Subcutaneous abdominal adipose tissue (tissue), 5 donors: Measurements from ENCODE around the gene HARBI1.

Experiments
- H3K27ac ChIP-seq: one replicate; pipeline ENCODE4 v1.7.0; 2013; ENCODE audit warnings: low read depth, mild to moderate bottlenecking, inconsistent platforms, low read length, moderate library complexity
- H3K27me3 ChIP-seq, 5 donors: one replicate each; pipeline ENCODE4 v1.7.0; 2013; ENCODE audit warnings: low read length in 5 of 5, inconsistent platforms in 1 of 5; ENCODE audit not compliant: control insufficient read depth in 5 of 5, insufficient read depth in 4 of 5
- H3K36me3 ChIP-seq, 5 donors: one replicate each; pipeline ENCODE4 v1.7.0; 2013; ENCODE audit warnings: low read length in 5 of 5; ENCODE audit not compliant: control insufficient read depth in 5 of 5, insufficient read depth in 5 of 5
- H3K4me1 ChIP-seq, 5 donors: one replicate each; pipeline ENCODE4 v1.7.0; 2013; ENCODE audit warnings: low read length in 5 of 5, mild to moderate bottlenecking in 3 of 5, moderate library complexity in 1 of 5; ENCODE audit not compliant: control insufficient read depth in 5 of 5, insufficient read depth in 5 of 5
- H3K4me3 ChIP-seq, 5 donors: one replicate each; pipeline ENCODE4 v1.7.0; 2013; ENCODE audit warnings: low read length in 5 of 5, low read depth in 1 of 5
- H3K9ac ChIP-seq, 5 donors: one replicate each; pipeline ENCODE4 v1.7.0; 2013; ENCODE audit warnings: low read length in 5 of 5, mild to moderate bottlenecking in 4 of 5, moderate library complexity in 3 of 5
- H3K9me3 ChIP-seq, 5 donors: one replicate each; pipeline ENCODE4 v1.7.0; 2013; ENCODE audit warnings: low read length in 5 of 5; ENCODE audit not compliant: control insufficient read depth in 5 of 5
- donor health status: healthy.
- donor health status: healthy.
- donor health status: healthy.
- donor health status: healthy.
- donor health status: healthy.

The HARBI1 gene

DNA sequence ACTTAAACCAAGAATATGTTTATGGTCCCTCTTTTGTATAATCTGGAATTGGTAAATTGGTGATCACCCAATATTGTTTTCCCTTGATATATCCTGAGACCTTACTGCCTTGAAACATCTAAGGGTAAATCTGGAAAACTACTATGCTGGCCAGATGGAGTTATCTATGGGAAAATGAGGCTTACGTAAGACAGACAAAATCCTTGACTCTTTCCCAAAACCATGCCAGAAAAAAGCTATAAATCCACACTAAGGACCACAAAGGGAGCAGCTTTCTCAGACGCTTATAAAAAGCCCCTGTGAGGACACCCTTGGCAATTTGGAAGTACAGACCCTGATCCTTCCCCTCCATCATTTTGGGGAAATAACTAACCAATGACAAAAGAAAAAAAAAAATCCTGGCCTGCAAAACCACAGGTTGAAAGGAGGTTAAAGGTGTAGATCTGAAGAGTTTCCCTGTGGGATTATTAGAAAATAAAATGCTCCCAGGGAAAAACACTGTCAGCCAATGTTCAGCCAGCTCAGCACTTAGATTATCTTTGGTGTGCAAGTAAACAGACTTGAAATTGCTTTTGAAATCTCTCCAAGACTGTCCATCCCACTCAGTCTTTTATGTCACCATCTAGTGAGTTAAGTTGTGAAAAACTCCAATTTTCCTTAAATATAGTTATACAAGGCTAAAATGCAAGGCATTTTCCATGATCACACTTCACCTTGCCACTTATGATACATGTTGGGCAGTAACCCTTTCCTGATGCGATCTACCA, 16.6 kb downstream of the HARBI1 start:
- Histone ChIP-seq H3K4me1 (peaks cover 0 to 15% (median 6%) of the 10 kb centered on the region in 5 donors), H3K9me3 (no peaks in the 10 kb centered on the region), H3K36me3 (peaks cover 3 to 7% (median 6%) of the 10 kb centered on the region in 5 donors), H3K9ac (no peak overlapping the region), H3K27me3 (no peaks in the 10 kb centered on the region), H3K4me3 (no peak overlapping the region), H3K27ac (peak overlapping the region; percentile 39)

DNA sequence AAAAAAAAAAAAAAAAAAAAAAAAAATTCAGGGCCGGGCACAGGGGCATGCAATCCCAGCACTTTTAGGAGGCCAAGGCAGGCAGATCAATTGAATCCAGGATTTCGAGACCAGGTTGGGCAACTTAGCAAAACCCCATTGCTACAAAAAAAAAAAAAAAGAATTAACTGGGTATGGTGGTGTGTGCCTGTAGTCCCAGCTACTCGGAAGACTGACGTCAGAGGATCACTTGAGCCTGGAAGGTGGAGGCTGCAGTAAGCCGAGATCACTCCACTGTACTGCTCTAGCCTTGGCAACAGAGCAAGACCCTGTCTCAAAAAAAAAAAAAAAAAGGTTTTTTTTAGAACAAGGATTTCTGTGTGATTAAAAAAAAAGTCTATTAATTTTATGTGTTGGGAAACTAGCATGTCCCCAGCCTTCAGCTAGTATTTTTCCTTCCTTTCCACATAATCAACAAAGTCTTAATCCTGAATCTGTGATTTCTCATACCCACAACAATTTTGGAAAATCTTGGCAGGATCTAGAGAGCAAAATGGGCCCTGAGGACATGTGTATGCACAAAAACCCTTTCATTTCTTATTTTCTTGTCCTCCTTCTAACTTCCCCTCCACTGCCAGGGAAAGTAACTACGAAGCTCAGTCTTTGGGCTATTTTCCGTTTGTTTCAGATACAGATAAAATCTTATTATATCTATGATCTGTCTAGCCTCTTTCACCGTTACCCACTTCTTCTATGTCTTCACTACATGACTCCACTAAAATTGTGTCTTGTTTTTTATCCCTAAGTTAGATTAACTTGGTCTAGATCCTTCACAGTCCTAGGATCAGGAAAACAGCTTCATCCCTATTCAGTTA, 17.5 kb downstream of the HARBI1 start:
- Histone ChIP-seq H3K36me3 (peaks cover 3 to 7% (median 6%) of the 10 kb centered on the region in 5 donors), H3K4me3 (no peak overlapping the region), H3K4me1 (peaks cover 0 to 18% (median 8%) of the 10 kb centered on the region in 5 donors), H3K9ac (peak overlapping the region in 2 of 5 donors; percentile 11 to 40), H3K9me3 (no peaks in the 10 kb centered on the region), H3K27me3 (no peaks in the 10 kb centered on the region), H3K27ac (peak overlapping the region; percentile 39)

DNA sequence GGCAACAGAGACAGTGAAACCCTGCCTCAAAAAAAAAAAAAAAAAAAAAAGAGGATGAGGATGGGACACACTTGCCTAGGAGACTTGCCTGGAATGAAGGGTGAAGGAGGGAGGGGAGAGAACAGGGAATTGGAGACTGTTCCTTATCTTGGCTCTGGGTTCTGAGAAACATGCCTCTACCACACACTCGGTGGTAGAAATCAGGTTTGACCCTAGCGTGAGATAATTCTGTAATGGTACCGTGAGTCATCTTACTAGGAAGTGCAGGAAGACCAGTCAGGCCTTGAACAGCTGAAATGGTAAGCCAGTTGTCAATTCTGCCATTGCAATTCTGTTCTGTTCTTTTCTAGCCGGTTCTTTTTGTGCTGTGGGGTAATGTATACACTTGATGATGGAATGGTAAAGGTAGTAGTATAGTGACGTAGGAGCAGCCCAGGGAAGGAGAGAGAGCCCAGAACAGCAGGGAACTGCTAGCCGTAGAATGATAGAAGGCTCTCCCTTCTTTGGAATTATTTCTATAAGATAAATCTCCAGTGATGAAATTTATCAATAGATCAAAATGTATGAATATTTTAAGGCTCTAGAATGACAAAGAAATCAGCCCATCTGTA, 19.3 kb downstream of the HARBI1 start:
- H3K27ac ChIP-seq, result no peak overlapping the region
- no peaks in the 10 kb centered on the region for H3K9me3 ChIP-seq
- H3K27me3 ChIP-seq, result no peaks in the 10 kb centered on the region

DNA sequence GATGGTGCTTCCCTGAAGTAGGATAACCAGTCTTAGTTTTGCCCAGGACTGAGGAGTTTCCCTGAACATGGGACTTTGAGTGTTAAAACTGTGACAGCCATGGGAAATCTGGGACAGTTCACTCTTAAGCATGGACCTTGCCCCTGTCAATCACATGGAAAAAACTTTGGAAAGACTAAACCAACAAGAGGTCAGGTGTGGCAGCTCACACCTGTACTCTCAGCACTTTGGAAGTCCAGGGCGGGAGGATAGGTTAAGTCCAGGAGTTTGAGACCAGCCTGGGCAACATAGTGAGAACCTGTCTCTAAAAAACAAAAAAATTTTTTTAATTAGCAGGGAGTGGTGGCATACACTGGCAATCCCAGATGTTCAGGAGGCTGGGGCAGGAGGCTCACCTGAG, 19.9 kb downstream of the HARBI1 start:
- H3K27ac ChIP-seq, result no peak overlapping the region
- no peaks in the 10 kb centered on the region for H3K36me3 ChIP-seq
- no peaks in the 10 kb centered on the region for H3K27me3 ChIP-seq
- no peak overlapping the region for H3K4me3 ChIP-seq
- H3K9ac ChIP-seq, result no peak overlapping the region
- H3K9me3 ChIP-seq, result no peaks in the 10 kb centered on the region
- H3K4me1 ChIP-seq, result peaks cover 3 to 36% (median 30%) of the 10 kb centered on the region in 5 donors

More for the DNA sequence above, 19.3 kb downstream of the HARBI1 start:
- Histone ChIP-seq H3K4me3 (no peak overlapping the region), H3K4me1 (peaks cover 3 to 31% (median 24%) of the 10 kb centered on the region in 5 donors), H3K9ac (no peak overlapping the region), H3K36me3 (no peaks in the 10 kb centered on the region)

DNA sequence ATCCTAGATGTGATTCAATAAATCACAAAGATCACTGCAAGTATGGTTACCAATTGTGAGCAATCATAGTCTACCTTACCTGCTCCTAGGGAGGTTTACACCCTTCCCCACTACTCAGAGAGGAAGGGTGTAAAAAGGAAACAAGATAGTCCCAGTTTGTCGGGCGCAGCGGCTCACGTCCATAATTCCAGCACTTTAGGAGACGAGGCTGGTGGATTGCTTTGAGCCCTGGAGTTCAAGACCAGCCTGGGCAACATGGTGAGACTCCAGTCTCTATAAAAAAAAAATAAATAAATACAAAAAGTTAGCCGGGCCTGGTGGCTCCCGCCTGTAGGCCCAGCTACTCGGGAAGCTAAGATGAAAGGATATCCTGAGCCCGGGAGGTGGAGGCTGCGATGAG, 22.2 kb downstream of the HARBI1 start:
- peak overlapping the region; percentile 92 for H3K27ac ChIP-seq
- H3K9ac ChIP-seq, result peak overlapping the region in 2 of 5 donors; percentile 95 to 98
- no peaks in the 10 kb centered on the region for H3K9me3 ChIP-seq
- no peaks in the 10 kb centered on the region for H3K27me3 ChIP-seq
- peaks cover 7 to 44% (median 39%) of the 10 kb centered on the region in 5 donors for H3K4me1 ChIP-seq
- H3K36me3 ChIP-seq, result no peaks in the 10 kb centered on the region
- peak overlapping the region in 2 of 5 donors; percentile 95 to 96 for H3K4me3 ChIP-seq

DNA sequence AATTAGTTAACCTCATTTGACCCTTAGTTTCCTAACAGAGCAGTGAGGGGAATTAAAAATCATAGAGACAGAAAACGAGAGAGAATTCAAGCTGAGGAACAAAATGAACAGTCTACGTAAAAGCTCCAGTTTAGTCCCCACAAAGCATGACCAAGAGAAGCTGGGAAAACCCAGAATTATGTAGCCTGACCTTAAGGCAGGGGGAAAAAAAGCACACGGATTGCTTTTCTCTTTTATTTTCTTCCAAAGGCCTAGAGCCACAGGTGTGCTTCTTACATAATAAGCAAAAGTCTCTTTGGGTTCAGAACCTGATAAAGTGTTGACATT, 22.7 kb downstream of the HARBI1 start:
- no peaks in the 10 kb centered on the region for H3K36me3 ChIP-seq
- peak overlapping the region; percentile 71 to 98 (median 93) for H3K9ac ChIP-seq
- H3K4me1 ChIP-seq, result peaks cover 7 to 40% (median 37%) of the 10 kb centered on the region in 5 donors
- peak overlapping the region; percentile 92 for H3K27ac ChIP-seq
- H3K9me3 ChIP-seq, result no peaks in the 10 kb centered on the region
- H3K4me3 ChIP-seq, result peak overlapping the region; percentile 87 to 96 (median 95)
- H3K27me3 ChIP-seq, result no peaks in the 10 kb centered on the region

DNA sequence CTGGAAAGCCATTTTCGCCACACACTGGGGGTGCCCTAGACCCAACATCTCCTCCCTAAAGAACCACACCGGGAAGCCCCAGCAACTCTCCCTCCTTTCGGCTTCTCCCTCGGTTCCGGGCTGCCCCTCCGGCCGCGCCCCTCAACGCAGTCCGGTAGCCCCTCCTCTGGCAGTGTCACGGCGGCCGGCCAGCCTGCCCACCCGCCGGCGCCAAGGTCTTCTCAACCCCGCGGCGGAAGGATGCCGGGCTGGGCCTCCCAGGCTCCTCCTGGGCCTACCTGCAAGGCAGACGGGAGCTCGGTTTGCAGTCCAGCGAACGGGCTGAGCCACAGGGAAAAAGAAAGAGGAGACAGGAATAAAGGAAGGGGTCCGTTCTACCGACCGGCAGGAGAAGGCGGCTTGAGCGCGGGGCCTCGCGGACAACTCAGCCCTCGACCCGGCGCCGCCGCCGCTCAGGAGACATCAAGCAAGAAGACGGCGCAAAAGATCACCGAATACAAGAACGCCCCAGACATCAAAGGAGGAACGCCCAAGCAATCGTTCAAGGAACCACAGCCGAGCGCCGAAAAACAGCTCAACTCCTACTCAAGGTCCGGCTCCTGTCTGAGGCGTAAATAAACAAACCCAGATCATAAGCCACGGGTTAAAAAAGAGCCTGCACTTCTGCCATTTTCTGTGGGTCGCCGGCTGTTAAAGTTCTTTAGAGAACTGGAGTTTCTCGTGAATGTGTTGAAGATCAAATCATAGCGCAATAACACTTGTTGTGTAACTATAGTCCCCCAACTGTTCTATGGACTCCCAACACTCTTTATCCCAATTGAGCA, 23.3 kb downstream of the HARBI1 start, which contains the start of gene AMBRA1:
Gene AMBRA1 (minus strand): TSS at position 474 of the 824 bp plus-strand sequence. CDS start 45,643 bp downstream, outside the sequence.
- Histone ChIP-seq H3K9ac (peak within 1 kb of the TSS; percentile 89 to 98 (median 95)), H3K27ac (peak within 1 kb of the TSS; percentile 92), H3K36me3 (no peaks in the 10 kb centered on the region), H3K4me3 (peak within 1 kb of the TSS; percentile 87 to 96 (median 95)), H3K9me3 (no peaks in the 10 kb centered on the region), H3K27me3 (no peaks in the 10 kb centered on the region), H3K4me1 (peaks cover 7 to 40% (median 38%) of the 10 kb centered on the region in 5 donors)

DNA sequence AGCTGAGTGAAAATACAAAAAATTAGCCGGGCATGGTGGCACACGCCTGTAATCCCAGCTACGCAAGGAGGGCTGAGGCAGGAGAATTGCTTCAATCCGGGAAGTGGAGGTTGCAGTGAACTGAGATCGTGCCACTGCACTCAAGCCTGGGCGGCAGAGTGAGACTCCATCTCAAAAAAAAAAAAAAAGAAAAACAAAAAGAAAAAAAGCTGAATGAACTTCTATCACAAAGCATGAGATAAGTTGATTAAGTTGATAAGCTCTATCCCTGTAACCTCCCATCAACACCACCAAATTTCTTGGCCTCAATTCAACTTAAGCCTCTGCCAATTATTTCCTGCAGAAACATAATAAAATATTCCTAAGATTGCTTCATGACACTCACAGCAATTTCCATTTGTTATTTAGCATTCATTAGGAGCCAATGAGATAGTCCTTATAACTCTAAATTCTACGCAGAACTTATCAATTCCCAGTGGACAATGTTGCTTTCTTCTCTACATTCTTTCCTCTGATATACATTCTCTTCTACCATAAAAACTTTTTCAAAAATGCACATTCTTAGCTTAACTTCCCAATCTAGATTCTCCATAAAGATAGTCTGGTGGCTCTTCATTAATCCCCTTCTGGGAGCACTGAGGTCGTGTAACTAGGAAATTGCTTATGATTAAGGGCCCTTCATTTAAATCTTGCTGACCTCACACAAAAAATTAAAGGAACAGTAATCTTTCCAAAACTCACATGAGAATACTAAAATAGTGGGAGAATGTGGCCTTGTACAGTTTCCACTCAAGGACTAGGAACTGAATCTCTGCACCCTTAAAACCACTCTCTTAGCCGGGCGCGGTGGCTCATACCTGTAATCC, 26.1 kb downstream of the HARBI1 start:
- no peaks in the 10 kb centered on the region for H3K36me3 ChIP-seq
- no peaks in the 10 kb centered on the region for H3K9me3 ChIP-seq
- H3K27ac ChIP-seq, result peak overlapping the region; percentile 70
- peak overlapping the region in 3 of 5 donors; percentile 15 to 32 (median 18) for H3K4me3 ChIP-seq
- peak overlapping the region in 2 of 5 donors; percentile 22 to 48 for H3K9ac ChIP-seq
- peaks cover 7 to 40% (median 38%) of the 10 kb centered on the region in 5 donors for H3K4me1 ChIP-seq
- H3K27me3 ChIP-seq, result no peaks in the 10 kb centered on the region
